ENCODE results near the gene PPM1H. TPM values are rescaled to one million over a fixed set of nuclear protein-coding genes. Genes with fewer than 3 reads are reported as not detected.

PPM1H gene
- total and polyA plus RNA-seq, 10 of the 15 experiments (the other 5 are each of a cell fraction or from before 2014, with no cell fraction given) = 0.11 to 0.83 (median 0.49) TPM

DNA sequence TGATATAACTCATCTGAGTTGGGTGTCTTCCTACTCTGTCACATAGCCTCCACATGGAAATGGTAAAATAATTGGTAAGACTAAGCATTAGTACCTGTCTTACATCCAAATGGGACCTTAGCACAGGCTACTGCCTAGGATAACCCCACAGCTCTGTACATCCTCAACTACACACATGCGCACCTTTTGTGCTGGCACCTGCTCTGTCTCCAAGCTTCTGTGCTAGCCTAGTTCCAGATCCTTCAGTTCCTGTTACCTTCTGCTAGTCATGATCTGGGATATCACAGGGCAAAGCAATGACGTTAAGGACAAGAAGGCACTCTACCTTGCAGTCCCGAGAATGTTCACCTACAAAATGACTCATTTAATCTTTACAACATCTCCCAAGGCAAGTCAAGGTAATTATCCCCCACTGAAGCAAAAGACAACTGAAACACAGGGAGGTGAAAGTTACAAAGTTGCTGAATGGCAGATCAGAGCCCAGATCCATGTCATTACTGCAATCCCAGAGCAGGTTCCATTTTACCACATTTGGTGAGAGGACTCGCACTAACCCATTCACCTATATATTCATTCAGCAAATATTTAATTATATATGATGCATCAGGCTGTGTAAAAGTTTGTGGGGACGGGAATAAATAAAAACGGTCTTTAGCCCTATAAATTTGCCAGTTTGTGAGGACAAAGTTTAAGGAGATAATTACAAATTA, 61.7 kb downstream of the PPM1H start (continued):
- no peak for TF ChIP-seq YY1 (IDR thresholded peaks at IDR 0.05; ENCODE audit: low read depth, low read length)
- TF ChIP-seq, protein P1, sequence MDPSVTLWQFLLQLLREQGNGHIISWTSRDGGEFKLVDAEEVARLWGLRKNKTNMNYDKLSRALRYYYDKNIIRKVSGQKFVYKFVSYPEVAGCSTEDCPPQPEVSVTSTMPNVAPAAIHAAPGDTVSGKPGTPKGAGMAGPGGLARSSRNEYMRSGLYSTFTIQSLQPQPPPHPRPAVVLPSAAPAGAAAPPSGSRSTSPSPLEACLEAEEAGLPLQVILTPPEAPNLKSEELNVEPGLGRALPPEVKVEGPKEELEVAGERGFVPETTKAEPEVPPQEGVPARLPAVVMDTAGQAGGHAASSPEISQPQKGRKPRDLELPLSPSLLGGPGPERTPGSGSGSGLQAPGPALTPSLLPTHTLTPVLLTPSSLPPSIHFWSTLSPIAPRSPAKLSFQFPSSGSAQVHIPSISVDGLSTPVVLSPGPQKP (IDR thresholded peaks at IDR 0.05; ENCODE audit: low read depth, low read length) = no peak
- TF ChIP-seq SMAD1 (IDR thresholded peaks at IDR 0.05; ENCODE audit: low read depth, partially characterized antibody) = no peak

GRCh38 chr12:62868820-62869219, 66.1 kb downstream of the PPM1H start:
- no peak overlapping the region for H3K4me3 ChIP-seq
- H4K20me1 ChIP-seq (ENCODE audit: control insufficient read depth, insufficient read depth) = no peaks in the 10 kb centered on the region
- DNase-seq (ENCODE audit: low read depth, low spot score) (no peak), FAIRE-seq (no peak), ATAC-seq (no peak)
- intact Hi-C loops (cut with micrococcal nuclease; ENCODE audit: unreplicated experiment) = no loop called here
- CTCF ChIA-PET = no interaction called here
- H3K4me2 ChIP-seq (ENCODE audit: control insufficient read depth, insufficient read depth) = no peak overlapping the region
- no peaks in the 10 kb centered on the region for H3K9me3 ChIP-seq (replicated peaks; ENCODE audit: control insufficient read depth, insufficient read depth, low read length)
- SMC1A ChIA-PET (ENCODE audit: uncharacterized antibody, unreplicated experiment) = no interaction called here
- in situ Hi-C loops (cut with MboI) = no loop called here
- H3K79me2 ChIP-seq (ENCODE audit: control insufficient read depth, insufficient read depth, low read length) = no peaks in the 10 kb centered on the region
- H3K4me1 ChIP-seq (ENCODE audit: control insufficient read depth, insufficient read depth, low read length) = no peaks in the 10 kb centered on the region
- no peak overlapping the region for H3K27ac ChIP-seq (ENCODE audit: control insufficient read depth, insufficient read depth)
- TF ChIP-seq, protein P2, sequence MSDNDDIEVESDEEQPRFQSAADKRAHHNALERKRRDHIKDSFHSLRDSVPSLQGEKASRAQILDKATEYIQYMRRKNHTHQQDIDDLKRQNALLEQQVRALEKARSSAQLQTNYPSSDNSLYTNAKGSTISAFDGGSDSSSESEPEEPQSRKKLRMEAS (IDR thresholded peaks at IDR 0.05; ENCODE audit: low read depth, low read length) = no peak
- TF ChIP-seq PAX8 (IDR thresholded peaks at IDR 0.05) = no peak
- no peak for TF ChIP-seq ZNF217 (IDR thresholded peaks at IDR 0.05)
- no peak for TF ChIP-seq SUPT20H (IDR thresholded peaks at IDR 0.05; ENCODE audit: borderline replicate concordance, control insufficient read depth, low read depth, low read length)
- TF ChIP-seq KDM1A (IDR thresholded peaks at IDR 0.05; ENCODE audit: borderline replicate concordance) = no peak
- TF ChIP-seq MTA3 (IDR thresholded peaks at IDR 0.05; ENCODE audit: borderline replicate concordance, low read length) = no peak
- TF ChIP-seq TCF7 (IDR thresholded peaks at IDR 0.05; ENCODE audit: borderline replicate concordance) = no peak
- H3K36me3 ChIP-seq (ENCODE audit: control insufficient read depth in 2 of 2, insufficient read depth in 2 of 2, low read length in 1 of 2) = no peaks in the 10 kb centered on the region
- H3K9ac ChIP-seq (ENCODE audit: control insufficient read depth, insufficient read depth, low read length) = no peak overlapping the region
- H3K27me3 ChIP-seq (replicated peaks in 1 of 2; ENCODE audit: control insufficient read depth in 2 of 2, insufficient read depth in 2 of 2, low read length in 1 of 2) = 0 out of 4 replicates have a peak, but pooled peaks cover 0 to 3% of the 10 kb centered on the region in 2 experiments
- RAD21 ChIA-PET (ENCODE audit: unreplicated experiment) = no interaction called here
- BruUV-seq (replicated peaks) = no TSS peak
- WGBS (ENCODE audit: insufficient coverage, insufficient replicate concordance, low lambda C conversion rate, missing lambda C conversion rate) = 0% methylated on average over 1 of the region's 1 CpG
- POLR2A ChIA-PET = no interaction called here
- no peak overlapping the region for H2AFZ ChIP-seq (ENCODE audit: control insufficient read depth, low read depth, low read length)

All from GM12878 (cell line).